Brain microvascular endothelial cell (primary cell): Measurements from ENCODE around the gene ADAMTS2.

ENCODE experiments used
- DNase-seq: peaks from one replicate; pipeline ENCODE4 v3.0.0-alpha.2; 2020
- H3K27ac ChIP-seq: fragments of 250-450 bp; sonication (Bioruptor Pico); 2 replicates; pipeline ENCODE4 v1.5.1; 2020; ENCODE audit warnings: mild to moderate bottlenecking, moderate library complexity
- H3K27me3 ChIP-seq: fragments of 250-450 bp; sonication (Bioruptor Pico); replicated peaks from 2 replicates; pipeline ENCODE4 v1.5.1; 2020; ENCODE audit warnings: mild to moderate bottlenecking
- H3K36me3 ChIP-seq: fragments of 250-450 bp; sonication (Bioruptor Pico); replicated peaks from 2 replicates; pipeline ENCODE4 v1.5.1; 2020; ENCODE audit warnings: mild to moderate bottlenecking
- H3K4me3 ChIP-seq: 2 replicates; pipeline ENCODE4 v1.5.1; 2011; ENCODE audit warnings: low read depth, mild to moderate bottlenecking, control low read depth, low read length, moderate library complexity
- in situ Hi-C: cut with HindIII; loops from 2 replicates; pipeline ENCODE4 v1.10.0; 2017; ENCODE audit warnings: low sequenced_read_pairs, low pct_ligation_motif_present
- TF ChIP-seq, protein P1 (sequence below): IDR thresholded peaks from 2 replicates; pipeline ENCODE4 v1.5.1; 2011; ENCODE audit warnings: low read depth, mild to moderate bottlenecking, moderate library complexity, low read length, control low read depth, inconsistent platforms; ENCODE audit errors: missing control alignments

The ADAMTS2 gene

DNA sequence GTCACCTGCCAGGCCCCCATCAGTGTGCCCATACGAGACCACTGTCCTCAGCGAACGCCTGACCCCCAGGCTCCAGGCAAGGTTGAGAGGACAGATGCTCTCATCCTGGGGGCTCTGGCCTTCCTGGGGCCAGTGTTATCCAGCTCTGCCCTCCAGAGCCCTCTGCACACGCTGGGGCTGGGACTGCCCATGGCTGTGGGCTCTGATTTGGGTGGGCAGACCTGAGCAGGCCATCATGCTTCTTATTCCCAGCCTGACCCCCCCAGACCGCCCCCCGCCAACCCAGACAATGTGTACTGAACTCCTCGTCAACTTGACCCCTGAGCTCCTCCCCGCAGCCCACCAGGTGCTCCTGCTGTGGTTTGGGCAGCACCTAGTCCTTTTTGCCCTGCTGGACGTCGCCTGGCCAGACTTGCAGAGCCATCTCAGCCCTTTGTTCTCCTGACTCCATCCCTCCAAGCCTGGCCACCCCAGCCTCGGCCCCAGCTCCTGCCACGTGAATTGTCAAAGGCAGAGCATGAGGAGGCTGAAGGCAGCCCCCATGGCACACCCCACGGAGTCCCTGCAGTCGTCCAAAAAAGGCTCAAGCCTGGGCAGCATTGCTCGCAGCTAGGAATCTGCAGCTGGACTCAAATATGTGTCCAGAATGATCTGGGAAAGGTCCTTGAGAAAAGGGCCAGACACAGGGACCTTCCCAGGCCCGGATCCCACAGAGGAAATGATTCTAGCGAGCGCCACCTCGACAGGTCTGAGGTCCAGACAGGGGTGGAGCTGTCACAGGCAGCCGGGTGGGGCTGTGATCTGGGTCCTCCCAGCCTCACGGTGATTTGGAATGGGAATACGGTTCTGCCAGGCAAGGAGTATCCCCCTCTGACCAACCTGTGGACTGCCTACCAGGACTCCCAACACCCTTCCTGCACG is 87.0 kb downstream of the ADAMTS2 start:
- TF ChIP-seq, protein P1, sequence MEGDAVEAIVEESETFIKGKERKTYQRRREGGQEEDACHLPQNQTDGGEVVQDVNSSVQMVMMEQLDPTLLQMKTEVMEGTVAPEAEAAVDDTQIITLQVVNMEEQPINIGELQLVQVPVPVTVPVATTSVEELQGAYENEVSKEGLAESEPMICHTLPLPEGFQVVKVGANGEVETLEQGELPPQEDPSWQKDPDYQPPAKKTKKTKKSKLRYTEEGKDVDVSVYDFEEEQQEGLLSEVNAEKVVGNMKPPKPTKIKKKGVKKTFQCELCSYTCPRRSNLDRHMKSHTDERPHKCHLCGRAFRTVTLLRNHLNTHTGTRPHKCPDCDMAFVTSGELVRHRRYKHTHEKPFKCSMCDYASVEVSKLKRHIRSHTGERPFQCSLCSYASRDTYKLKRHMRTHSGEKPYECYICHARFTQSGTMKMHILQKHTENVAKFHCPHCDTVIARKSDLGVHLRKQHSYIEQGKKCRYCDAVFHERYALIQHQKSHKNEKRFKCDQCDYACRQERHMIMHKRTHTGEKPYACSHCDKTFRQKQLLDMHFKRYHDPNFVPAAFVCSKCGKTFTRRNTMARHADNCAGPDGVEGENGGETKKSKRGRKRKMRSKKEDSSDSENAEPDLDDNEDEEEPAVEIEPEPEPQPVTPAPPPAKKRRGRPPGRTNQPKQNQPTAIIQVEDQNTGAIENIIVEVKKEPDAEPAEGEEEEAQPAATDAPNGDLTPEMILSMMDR, result no peak
- in situ Hi-C loops, result no loop called here
- DNase-seq, result no peak
- Histone ChIP-seq H3K27ac (no peak overlapping the region), H3K36me3 (no peaks in the 10 kb centered on the region), H3K4me3 (no peak overlapping the region), H3K27me3 (no peaks in the 10 kb centered on the region)

DNA sequence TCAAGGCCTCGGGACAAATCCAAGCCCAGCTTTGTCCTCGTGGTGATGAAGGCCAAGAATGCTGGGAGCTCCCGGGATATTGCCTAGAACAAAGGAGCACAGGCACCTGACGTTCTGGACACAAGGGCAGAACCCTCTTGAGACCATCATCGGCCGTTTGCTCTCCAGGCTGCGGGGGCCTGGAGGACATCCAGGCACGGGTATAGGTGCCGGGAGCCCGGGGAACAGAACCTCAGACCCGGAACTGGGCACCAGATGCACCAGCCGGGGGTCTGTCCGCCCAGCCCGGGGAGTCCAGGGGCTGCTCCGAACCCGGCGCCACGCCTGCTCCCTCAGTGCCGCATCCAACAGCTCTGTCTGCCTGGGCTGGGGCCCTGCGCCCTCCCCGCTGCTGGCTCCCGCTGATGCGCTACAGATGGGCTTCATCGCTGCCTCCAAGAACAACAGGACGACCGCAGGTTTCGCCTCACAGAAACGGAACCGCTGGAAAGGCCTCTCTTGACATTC is 88.0 kb downstream of the ADAMTS2 start:
- Histone ChIP-seq H3K36me3 (no peaks in the 10 kb centered on the region), H3K27ac (no peak overlapping the region), H3K4me3 (no peak overlapping the region), H3K27me3 (no peaks in the 10 kb centered on the region)
- no peak for DNase-seq
- in situ Hi-C loops, result no loop called here
- TF ChIP-seq, protein P1, result no peak

DNA sequence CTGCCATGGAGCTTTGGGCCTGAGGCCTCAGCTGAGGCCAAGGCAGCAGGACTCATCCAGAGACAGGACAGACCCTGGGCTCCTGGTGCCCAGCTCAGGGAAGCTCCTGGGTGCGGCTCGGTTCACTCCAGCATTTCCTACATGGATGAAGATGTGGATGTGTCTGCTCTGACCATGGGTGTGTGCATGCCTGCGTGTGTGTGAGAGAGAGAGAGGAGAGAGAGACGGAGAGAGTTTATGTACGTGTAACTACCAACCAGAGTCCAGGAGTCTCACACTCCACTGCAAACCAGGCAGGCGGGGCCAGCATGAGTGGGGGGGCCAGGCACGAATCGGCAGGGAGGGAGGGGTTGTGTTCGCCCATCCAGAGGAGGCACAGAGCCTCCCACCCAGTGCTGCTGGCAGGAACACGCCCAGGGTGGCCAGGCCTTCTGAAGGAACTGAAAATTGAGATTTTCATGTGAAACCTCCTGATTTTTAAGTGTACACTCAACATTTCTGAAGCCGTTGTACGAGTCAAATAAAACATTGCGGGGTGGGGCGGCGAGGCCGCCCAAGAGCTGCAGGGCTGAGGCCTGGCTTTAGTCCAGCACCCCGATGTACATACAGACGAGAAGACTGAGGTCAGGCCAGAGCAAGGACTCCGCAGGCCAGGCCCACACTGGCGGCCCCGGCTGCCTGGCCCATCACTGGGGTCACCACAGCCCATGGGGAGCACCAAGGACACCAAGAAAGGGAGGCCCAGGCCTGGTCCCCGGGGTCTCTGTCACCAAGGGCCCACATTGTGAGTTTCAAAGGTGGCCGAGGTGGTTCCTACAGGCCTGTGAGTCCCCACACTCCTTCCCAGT is 88.7 kb downstream of the ADAMTS2 start:
- no peaks in the 10 kb centered on the region for H3K36me3 ChIP-seq
- H3K4me3 ChIP-seq, result no peak overlapping the region
- TF ChIP-seq, protein P1, result no peak
- H3K27me3 ChIP-seq, result no peaks in the 10 kb centered on the region
- DNase-seq, result no peak
- in situ Hi-C loops, result no loop called here
- H3K27ac ChIP-seq, result no peak overlapping the region

DNA sequence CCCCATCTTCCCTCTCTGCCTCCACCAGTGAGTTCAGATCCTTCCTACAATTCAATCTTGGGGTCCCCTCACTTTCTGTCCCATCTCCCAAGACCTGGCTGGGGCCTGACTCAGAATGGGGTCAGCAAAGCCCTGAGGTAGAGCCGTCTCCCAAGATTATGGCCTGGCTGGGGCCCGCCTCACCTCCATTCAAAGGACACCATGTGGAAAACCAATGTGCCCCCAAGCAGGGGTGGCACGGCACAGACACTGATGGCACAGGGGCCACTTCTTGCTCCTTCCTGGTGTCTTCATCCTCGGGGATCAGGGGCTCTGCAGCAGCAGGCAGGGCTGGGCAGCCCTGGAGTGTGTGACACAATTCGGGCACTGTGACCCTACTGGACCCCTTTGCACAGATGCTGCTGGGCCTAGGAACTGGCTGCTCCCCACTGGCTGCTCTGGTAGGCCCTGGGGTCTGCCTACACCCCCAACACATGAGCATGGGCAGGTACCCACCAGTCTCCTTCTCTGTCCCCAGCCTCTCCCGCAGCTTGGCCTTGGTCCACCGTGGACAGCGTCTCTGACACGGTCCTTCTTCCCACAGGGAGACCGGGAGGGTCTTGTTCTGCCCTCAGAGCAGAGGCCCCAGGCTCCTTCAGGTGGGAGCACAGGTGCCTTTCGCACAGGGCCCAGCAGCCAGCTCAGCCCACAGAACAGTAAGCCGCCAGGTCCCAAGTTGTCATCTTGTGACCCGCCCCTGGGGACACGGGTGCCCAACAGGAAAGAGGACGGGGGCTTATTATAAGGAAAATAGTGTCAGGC is 89.5 kb downstream of the ADAMTS2 start:
- H3K27ac ChIP-seq, result no peak overlapping the region
- in situ Hi-C loops, result no loop called here
- H3K36me3 ChIP-seq, result no peaks in the 10 kb centered on the region
- no peak for DNase-seq
- no peaks in the 10 kb centered on the region for H3K27me3 ChIP-seq
- TF ChIP-seq, protein P1, result no peak
- H3K4me3 ChIP-seq, result no peak overlapping the region

DNA sequence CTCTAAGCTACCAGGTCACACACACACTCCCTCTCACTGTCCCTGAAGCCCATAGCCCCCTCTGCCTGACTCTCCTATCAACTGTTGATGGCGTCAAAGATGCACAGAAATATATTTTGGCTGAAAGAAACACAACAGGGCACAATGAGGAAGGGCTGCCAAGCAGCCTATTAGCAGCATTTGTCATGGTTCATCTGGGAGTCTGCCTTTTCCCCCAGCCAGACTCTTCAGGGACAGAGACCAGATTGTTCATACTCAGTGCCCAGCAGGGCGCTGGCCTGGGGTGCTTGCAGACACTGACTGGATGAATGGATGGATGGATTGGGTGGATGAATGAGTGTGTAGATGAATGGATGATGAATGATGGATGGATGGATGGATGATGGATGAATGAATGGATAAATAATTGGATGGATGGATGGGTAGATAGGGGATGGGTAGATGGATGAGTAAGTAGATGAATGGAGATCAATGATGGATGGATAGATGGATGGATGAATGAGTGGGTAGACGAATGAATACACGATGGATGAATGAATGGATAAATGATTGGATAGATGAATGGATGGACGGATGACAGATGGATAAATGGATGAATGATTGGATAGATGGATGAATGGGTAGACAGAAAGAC is 90.5 kb downstream of the ADAMTS2 start:
- in situ Hi-C loops, result no loop called here
- H3K27ac ChIP-seq, result no peak overlapping the region
- DNase-seq, result no peak
- H3K27me3 ChIP-seq, result no peaks in the 10 kb centered on the region
- H3K4me3 ChIP-seq, result no peak overlapping the region
- no peaks in the 10 kb centered on the region for H3K36me3 ChIP-seq
- TF ChIP-seq, protein P1, result no peak
